ENCODE results near the gene FBXW8.

GRCh38 chr12:116880213-116880816 is 30.4 kb upstream of the FBXW8 start:
- no peak for TF ChIP-seq GATA1 (IDR thresholded peaks at IDR 0.05; ENCODE audit: low read depth, low read length)
- no peak for TF ChIP-seq POLR2A (IDR thresholded peaks at IDR 0.05; ENCODE audit: low read length)
